Fibroblast of skin of left biceps (primary cell): Measurements from ENCODE around the gene FANCE.

Experiments
- DNase-seq, 2 experiments: peaks; one replicate each; pipeline ENCODE4 v3.0.0-alpha.2; 2013; ENCODE audit warnings: low read depth in 2 of 2

The FANCE gene, protein sequence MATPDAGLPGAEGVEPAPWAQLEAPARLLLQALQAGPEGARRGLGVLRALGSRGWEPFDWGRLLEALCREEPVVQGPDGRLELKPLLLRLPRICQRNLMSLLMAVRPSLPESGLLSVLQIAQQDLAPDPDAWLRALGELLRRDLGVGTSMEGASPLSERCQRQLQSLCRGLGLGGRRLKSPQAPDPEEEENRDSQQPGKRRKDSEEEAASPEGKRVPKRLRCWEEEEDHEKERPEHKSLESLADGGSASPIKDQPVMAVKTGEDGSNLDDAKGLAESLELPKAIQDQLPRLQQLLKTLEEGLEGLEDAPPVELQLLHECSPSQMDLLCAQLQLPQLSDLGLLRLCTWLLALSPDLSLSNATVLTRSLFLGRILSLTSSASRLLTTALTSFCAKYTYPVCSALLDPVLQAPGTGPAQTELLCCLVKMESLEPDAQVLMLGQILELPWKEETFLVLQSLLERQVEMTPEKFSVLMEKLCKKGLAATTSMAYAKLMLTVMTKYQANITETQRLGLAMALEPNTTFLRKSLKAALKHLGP

DNA sequence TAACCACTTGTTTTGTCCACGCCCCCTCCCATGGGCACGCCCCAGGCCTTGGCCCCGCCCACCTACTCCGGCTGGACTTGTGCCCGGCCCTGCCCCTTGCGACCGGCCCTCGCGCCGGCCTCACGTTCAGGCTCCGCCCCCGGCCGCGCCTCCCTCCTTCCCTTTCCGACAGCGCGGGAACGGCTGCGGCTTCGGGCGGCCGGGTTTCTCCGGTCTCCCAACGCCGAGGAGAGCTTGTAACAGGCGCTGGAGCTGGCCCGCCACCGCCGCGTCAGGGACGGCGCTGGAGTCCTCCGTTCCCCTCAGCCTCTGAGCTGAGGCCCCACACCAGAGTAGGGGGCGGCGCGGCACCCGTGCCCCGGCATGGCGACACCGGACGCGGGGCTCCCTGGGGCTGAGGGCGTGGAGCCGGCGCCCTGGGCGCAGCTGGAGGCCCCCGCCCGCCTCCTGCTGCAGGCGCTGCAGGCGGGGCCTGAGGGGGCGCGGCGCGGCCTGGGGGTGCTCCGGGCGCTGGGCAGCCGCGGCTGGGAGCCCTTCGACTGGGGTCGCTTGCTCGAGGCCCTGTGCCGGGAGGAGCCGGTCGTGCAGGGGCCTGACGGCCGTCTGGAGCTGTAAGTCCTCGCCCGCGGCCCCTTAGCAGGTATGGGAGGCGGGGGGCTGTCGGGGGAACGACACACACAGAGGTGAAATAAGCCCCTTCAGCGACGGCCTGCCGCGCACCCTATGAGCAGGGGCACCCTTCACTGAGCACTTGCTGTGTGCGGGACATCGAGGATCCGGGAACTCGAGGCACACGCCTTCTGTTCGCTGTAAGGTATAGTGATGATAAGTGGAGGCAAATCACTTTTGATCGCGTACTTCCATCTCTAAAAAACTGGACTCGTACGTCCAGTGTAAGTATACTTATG is at the start of gene FANCE:
Gene FANCE, plus strand, starts transcription at position 156 of the 908 bp plus-strand sequence. Its CDS starts 208 bp downstream, at position 364.
- peak; percentile 62 to 66 for DNase-seq

DNA sequence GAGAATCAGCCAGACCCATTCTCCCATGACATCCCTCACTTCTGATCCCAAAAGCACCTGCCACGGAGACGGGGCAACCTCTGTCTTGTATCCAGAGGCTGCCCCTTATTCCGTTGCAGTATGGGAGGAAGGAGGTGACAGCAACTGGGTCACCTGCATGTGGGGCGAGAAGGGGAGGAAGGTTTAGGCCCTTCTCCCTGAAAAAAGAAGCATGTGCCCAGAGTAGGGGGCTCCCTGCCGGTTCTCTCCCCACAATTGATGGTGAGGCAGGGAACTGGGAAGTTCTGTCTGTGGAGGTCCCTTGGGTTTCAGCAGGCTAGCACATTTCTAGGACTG is 49.3 kb upstream of the FANCE start:
- DNase-seq: no peak

DNA sequence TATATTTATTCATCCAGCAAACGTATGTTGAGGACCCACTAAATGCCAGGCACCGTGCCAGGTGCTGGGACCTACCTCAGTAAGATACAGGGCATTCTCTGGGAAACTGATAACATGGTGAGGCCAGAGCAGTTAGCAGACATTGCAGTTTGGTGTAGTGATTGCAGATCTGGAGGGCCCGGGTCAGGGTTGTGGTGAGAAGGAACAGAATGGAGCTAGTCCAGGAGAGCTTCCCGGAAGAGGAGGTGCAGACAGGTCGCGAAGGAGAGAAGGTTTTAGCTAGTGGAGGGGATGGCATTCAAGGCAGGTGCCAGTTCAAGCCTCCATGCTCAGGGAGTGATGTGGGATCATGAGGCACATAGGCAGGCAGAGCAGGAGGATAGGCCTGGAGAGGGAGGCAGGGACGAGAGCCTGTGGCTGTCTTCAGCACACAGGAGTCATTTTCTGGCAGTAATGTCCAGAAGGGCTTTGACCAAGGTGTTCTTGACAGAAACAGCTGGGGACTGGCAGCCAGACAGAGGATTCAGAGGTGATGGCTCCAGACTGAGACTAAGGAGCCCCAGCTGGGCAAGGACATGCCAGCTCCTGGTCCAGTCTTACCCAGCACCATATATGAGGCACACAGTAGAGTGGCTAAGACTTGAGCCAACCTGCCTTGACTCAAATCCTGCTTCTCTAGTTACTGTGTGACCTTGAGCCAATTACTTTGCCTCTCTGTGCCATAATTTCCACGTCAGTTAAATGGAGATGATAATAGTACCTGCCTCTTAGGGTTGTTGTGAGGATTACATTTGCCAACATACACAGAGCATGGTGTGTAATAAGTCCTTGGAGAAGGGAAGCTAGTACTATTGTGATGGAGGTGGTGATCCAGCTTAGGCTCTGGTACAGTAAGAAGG is 48.3 kb upstream of the FANCE start:
- DNase-seq: no peak

DNA sequence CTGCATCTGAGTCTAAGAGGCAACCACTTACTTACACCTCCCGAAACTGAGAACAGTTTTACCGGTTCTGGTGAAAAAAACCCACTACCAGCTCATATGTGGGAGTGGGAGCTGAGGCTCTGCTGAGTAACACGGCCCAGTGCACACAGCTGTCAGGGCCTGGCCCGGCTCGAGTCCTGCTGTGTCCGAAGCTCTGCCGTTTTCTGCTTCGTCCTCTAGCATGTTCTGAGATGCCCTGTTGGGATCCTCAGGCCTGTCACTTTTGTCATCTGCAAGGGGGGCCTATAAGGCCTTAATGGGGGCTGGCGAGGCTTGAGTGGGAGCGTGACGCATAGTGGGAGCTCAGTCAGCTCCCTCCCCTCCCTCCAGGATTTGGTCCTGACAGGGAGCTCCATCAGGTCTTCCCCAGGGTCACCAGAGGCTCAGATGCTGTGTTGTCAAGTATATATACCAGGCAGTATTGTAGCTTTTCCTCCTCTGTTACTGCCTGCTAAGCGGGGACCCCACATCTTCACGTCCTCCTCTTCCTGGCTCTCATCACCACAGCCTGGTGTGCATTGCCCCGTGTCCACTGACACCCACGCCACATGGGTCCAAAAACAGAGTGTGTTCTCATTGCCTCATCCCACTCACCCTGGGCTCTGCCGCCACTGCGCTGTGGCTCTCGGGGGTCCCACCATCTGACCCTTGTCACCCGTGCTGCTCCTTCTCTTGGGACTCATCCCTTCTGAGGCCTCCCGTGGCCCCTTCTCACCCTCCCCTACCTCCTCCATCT is 45.2 kb upstream of the FANCE start:
- no peak for DNase-seq

DNA sequence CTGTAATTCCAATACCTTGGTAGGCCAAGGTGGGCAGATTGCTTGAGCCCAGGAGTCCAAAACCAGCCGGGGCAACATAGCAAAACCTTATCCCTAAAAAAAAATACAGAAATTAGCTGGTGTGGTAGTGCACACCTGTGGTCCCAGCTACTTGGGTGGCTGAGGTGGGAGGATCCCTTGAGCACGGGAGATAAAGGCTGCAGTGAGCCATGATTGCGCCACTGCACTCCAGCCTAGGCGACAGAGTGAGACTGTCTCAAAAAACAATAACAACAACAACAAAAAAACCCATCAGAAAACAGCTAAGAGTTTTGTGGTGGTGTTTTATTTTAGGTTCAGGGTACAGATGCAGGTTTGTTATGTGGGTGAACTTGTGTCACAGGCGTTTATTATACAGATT is 42.9 kb upstream of the FANCE start:
- DNase-seq: no peak

DNA sequence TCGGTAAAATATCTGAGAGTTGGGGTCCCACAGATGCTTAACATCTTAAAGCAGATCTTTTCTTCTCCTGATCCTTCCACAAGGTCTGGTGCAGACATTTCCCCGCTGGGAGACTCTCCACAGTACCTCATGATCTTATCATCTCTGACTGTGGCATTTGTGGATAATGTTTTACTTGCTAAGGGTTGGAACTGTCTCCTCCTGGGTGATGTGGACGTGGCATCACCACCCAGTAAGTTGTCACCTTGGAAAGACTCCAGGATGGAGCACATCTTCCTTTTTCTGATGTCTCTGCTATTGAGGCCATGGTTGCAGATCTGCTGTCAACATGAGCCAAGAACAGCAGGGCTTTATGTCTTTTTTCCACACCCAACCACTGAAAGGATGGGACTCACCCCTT is 42.0 kb upstream of the FANCE start:
- no peak for DNase-seq

DNA sequence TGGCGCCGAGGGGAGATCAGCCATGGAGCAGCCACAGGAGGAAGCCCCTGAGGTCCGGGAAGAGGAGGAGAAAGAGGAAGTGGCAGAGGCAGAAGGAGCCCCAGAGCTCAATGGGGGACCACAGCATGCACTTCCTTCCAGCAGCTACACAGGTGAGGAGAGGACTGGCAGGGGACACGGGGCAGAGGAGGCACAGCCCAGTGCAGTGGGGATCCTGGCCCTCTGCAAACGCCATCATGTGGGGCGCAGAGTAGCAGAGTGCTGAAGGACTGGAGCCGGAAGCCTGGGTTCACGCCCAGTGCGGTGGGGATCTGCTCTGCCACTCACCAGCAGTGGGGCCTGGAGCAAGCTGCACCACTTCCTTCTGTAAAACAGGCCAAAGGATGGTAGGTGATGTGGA is 41.1 kb upstream of the FANCE start:
- no peak for DNase-seq

DNA sequence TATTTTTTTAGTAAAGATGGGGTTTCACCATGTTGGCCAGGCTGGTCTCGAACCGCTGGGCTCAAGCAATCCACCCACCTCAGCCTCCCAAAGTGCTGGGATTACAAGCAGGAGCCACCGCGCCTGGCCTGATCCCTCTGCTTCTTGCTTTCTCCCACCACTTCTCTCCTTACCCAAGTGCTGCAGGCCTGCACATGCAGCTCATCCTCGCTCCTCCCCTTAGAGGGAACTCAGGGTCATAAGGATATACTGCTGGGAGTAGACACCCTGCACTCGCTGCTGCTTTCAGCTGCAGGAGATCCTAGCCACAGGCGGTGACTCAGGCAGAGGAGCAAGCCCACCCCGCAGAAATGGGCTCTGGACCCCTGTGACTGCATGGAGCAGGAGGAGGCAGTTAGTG is 40.0 kb upstream of the FANCE start:
- DNase-seq: no peak

DNA sequence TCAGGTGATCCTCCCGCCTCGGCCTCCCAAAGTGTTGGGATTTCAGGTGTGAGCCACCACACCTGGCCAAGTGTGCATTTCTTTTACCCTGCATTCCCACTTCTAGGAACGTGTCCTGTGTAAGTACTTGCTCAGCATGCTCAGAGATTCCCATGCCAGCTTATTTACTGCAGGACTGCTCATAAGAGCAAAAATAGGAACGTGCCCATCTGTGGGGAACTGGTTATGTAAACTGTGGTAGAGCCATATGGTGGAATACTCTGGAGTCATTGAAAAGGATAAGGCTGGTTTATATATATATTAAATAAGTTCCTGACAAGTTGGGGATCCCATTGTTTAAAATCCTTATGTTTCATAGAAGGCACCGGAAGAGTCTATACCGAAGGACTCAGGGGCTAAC is 38.2 kb upstream of the FANCE start:
- no peak for DNase-seq

DNA sequence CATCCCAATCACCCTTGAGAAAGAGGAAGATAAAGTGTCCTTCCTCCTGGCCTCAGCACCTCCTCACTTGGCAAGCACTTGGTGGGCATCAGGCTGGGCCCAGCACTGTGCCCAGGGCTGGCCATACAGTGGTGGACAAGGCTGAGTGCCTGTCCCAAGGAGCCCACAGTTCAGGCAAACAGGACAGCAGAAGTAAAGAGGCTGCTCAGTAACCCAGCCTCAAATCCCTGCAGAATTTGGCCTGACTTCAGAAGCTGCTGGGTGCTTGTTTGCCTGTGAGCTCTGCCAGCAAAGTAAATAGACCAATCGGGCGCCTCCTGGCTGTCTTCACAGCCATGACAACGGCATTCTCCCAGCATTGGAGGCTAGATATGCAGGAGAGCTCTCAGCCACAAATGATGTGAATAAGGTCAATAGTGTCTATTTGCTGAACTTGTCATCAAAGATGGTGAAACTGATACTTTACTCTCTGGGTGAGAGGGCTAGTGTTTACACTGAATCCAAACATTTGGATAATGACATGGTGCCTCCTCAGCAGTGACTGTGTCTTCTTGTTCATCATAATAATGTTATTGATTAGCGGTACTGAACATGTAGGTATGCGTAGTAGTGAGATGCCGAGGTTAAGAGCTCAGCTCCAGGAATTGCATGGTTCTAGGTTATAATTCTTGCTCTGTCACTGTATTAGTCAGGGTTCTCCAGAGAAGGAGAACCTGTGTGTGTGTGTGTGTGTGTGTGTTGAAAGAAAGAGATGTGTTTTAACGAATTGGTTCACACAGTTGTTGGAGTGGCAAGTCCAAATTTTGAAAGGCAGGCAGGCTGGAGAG is 36.9 kb upstream of the FANCE start:
- peak; percentile 40 to 47 for DNase-seq

DNA sequence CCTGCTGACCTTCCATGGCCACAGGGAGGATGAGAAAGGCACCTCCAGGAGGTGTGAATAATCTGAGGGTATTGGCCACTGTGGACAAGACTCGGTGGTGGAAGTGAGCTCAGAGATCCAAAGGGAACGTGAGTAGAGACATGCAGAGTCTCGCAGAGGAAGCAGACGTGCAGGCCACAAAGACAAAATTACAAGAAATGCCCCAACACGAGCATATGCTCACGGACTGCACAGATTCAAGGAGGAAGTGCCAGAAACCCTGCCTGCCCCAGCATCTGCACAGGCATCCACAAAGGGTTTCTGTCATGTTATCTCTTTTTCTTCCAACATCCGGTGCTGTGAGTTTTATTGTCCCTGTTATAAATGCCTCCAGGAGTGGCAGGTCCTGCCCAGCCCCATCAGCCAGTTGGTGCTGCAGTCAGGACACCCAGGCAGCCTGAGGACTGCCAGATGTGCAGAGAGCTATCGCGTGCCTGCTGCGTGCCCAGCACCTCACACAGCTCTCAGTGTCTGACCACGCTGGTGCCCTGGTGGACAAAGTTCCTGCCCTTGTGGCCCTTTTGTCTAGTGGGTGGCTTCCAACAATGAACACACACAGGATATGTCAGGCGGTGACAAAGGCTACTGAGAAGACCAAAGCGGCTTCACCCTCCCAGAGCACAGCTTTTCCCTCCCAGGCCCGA is 34.0 kb upstream of the FANCE start:
- no peak for DNase-seq

DNA sequence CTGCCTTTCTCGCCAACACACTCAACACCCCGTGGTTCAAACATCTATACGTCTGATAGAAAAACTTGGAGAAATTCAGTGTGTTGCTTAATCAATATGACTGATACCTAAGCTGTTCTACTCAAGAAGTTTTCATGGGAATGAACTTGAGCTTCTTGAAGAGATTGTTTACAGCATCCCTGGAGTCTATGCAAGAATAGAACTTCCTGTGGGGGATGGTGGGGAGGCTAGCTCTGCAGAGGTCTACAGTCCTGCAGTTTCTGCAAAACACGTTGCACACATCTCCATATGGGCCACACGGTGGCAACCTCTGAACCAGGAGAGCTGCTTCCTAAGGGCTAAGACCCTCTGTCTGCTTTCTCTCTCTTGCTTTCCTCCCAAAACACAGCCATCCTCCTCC is 32.7 kb upstream of the FANCE start:
- peak; percentile 47 to 56 for DNase-seq

DNA sequence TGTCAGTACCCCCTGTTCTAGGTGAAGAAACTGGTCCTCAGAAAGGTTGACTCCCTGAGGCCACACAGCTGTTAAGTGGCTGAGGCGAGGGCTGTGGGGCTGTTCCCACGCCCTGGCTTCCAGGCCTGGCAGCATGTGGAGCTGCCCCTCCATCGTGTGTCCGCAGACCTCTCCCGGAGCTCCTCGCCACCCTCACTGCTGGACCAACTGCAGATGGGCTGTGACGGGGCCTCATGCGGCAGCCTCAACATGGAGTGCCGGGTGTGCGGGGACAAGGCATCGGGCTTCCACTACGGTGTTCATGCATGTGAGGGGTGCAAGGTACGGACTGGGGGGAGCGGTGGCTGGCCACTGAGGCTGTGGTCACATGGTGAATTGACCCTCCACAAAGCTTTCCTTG is 32.2 kb upstream of the FANCE start:
- DNase-seq: no peak

DNA sequence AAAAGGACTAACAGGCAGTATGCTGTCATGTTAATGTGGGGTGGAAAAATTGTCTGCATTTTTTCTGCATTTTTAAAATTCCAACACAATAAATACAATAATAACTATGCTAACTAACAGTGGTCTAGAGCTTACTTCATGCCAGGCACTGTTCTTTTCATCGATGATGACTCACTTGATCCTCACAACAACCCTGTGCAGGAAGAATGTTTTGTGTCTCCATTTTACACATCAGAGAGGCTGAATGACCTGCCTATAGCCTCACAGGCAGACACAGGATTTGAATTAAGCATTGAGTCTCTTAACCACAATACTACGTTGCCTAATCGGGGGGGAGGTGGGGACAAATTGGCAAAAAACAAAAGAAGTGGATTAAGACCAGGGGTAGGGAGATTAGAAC is 26.9 kb upstream of the FANCE start:
- DNase-seq: peak; percentile 88 to 89

DNA sequence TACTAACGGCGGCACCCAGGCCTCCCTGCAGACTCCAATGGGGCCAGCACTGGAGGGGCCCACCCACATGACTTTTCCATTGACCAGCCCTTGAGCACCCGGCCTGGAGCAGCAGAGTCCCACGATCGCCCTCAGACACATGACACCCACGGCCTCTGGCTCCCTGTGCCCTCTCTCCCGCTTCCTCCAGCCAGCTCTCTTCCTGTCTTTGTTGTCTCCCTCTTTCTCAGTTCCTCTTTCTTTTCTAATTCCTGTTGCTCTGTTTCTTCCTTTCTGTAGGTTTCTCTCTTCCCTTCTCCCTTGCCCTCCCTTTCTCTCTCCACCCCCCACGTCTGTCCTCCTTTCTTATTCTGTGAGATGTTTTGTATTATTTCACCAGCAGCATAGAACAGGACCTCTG is 26.1 kb upstream of the FANCE start:
- DNase-seq: no peak

DNA sequence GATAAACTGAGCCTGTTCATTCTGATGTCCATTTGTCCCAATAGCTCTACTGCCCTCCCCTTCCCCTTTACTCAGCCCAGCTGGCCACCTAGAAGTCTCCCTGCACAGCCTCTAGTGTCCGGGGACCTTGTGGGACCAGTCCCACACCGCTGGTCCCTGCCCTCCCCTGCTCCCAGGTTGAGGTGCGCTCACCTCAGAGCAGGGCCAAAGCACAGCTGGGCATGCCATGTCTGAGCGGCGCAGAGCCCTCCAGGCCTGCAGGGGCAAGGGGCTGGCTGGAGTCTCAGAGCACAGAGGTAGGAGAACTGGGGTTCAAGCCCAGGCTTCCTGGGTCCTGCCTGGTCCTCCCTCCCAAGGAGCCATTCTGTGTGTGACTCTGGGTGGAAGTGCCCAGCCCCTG is 24.7 kb upstream of the FANCE start:
- DNase-seq: no peak

DNA sequence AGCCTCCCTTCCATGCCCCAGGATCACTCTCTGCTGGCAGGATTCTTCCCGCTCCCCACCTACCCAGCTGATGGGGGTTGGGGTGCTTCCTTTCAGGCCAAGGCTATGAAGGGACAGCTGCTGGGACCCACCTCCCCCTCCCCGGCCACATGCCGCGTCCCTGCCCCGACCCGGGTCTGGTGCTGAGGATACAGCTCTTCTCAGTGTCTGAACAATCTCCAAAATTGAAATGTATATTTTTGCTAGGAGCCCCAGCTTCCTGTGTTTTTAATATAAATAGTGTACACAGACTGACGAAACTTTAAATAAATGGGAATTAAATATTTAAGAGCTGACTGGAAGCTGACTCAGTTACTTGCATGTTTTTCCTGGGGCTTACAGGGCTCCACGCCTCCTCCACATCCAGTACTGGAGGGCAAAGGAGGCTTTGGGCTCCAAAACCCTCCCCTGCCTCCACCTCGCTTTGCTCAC is 24.3 kb upstream of the FANCE start:
- peak; percentile 55 to 57 for DNase-seq

DNA sequence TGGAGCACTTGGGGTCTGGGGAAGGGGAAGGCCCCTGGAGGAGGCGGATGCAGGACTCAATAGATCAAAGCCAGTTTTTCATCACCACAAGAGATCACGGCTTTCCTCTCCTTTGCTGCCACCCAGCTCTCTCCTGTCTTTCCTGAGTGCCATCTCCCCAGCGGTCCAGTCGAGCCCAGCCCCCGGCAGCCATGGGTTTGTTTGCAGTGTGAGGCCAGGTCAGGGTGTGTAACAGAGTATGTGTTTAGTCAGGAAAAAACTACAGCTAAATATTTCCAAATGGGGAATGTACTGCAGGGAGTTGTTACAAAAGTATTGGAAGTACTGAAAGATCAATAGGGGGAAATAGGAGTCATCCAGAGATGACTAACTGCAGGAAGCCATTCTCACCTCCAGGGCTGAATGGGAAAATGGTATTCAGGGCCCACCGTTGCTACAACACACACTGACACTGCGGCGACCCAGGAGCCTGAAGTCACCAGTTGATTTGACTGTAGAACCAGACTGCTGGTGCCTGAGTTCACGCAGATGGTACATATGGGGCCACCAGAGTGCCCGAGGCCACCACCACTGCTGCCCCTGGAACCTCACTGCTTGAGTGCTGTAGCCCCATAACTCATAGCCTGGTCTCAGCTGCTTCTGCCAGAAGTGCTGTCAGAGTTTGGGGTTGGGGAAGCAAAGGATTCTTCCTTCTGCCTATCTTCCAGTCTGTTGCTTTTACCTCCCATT is 23.6 kb upstream of the FANCE start:
- no peak for DNase-seq

DNA sequence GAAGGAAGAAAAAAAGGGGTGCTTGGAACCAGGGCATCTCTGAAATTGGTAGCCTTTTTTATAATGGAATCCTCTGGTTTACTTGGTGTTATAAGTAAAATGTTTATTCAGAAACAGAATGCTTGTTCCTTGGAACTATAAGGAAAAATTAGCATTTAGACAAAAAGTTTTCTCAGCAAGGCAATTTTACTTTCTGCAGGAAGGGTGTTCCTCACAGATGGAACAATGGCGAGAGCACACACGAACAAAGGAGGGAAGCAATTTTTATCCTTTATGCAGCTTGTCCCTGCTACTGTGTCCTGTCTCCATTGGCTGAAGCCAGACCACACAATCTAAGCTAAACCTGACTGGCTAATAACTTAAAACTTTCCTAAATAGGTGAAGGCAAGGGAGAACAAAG is 22.7 kb upstream of the FANCE start:
- no peak for DNase-seq
